Liver (tissue), 9 donors: ENCODE data around the gene PRSS27. TPM values are rescaled to one million over a fixed set of nuclear protein-coding genes. Genes with fewer than 3 reads are reported as not detected.
"Not testable (repeated sequence)": the region's sequence is repeated elsewhere in the genome, so short reads cannot be mapped to it uniquely, and the experiment has no call there.

ENCODE experiments used
- DNase-seq: peaks from one replicate; pipeline ENCODE4 v3.0.0-alpha.2; 2017; ENCODE audit warnings: low spot score
- H3K27ac ChIP-seq, 2 donors: one replicate each; pipeline ENCODE4 v1.7.0; 2013; ENCODE audit warnings: inconsistent platforms in 2 of 2, low read length in 2 of 2, control low read depth in 1 of 2, low read depth in 1 of 2, mild to moderate bottlenecking in 1 of 2
- H3K27me3 ChIP-seq, 4 donors: one replicate each; pipeline versions ENCODE4 v1.6.1 to v1.7.0; 2013; ENCODE audit warnings: low read length in 3 of 4, inconsistent platforms in 1 of 4, mild to moderate bottlenecking in 1 of 4, moderate library complexity in 1 of 4; ENCODE audit not compliant: control insufficient read depth in 4 of 4, insufficient read depth in 4 of 4
- H3K36me3 ChIP-seq, 4 donors: one replicate each; pipeline versions ENCODE4 v1.6.1 to v1.7.0; 2013; ENCODE audit warnings: low read length in 3 of 4, mild to moderate bottlenecking in 3 of 4, low read depth in 1 of 4, moderate library complexity in 1 of 4; ENCODE audit not compliant: control insufficient read depth in 4 of 4, insufficient read depth in 3 of 4
- H3K4me1 ChIP-seq, 4 donors: one replicate each; pipeline versions ENCODE4 v1.6.1 to v1.7.0; 2013; ENCODE audit warnings: low read length in 3 of 4, mild to moderate bottlenecking in 3 of 4, moderate library complexity in 1 of 4; ENCODE audit not compliant: control insufficient read depth in 4 of 4, insufficient read depth in 4 of 4
- H3K4me3 ChIP-seq, 3 donors: one replicate each; pipeline versions ENCODE4 v1.6.1 to v1.7.0; 2013; ENCODE audit warnings: low read length in 3 of 3, control low read depth in 1 of 3, low read depth in 1 of 3, mild to moderate bottlenecking in 1 of 3
- H3K9ac ChIP-seq, 2 donors: one replicate each; pipeline ENCODE4 v1.7.0; 2013; ENCODE audit warnings: low read length in 2 of 2, mild to moderate bottlenecking in 2 of 2, moderate library complexity in 2 of 2, control low read depth in 1 of 2, low read depth in 1 of 2
- H3K9me3 ChIP-seq, 4 donors: one replicate each; pipeline versions ENCODE4 v1.6.1 to v1.7.0; 2013; ENCODE audit warnings: low read length in 3 of 4; ENCODE audit not compliant: control insufficient read depth in 4 of 4
- EGR1 ChIP-seq, 2 donors: IDR thresholded peaks; 2 replicates each; pipeline ENCODE4 v1.6.1; 2016 to 2018; ENCODE audit warnings: antibody characterized with exemption in 2 of 2, low read depth in 2 of 2
- FOXA1 ChIP-seq: IDR thresholded peaks from 2 replicates; pipeline ENCODE4 v1.6.1; 2016; ENCODE audit warnings: antibody characterized with exemption
- JUND ChIP-seq, 2 donors: IDR thresholded peaks; 2 replicates each; pipeline ENCODE4 v1.6.1; 2016; ENCODE audit warnings: antibody characterized with exemption in 2 of 2
- RXRA ChIP-seq, 2 donors: IDR thresholded peaks; 2 replicates each; pipeline ENCODE4 v1.6.1; 2017 to 2018; ENCODE audit warnings: antibody characterized with exemption in 2 of 2, mild to moderate bottlenecking in 1 of 2
- YY1 ChIP-seq: IDR thresholded peaks from 2 replicates; pipeline ENCODE4 v1.6.1; 2016; ENCODE audit warnings: antibody characterized with exemption, mild to moderate bottlenecking
- WGBS: extraction: QIAGEN DNeasy Blood & Tissue Kit; methylation state at CpG from one replicate; pipeline ENCODE4 v1.1.7; 2013; 5-methylcytosine and 5-hydroxymethylcytosine counted together
- polyA plus RNA-seq, 2 donors: library from polyadenylated mRNA; stranded (reverse) in 1 of 2; unstranded in 1 of 2; fragments of 200-250 nt in 1 of 2; fragments of >200 nt in 1 of 2; fragmentation: Nextera tagmentation in 1 of 2; extraction: Ambion mirVana in 1 of 2; gene quantifications; one replicate each; pipeline versions ENCODE4 v1.2.1 to v1.2.3, GENCODE V29; 2013 to 2015
- total RNA-seq, 2 donors: library from RNA; depleted of rRNA; stranded (reverse); fragments of >200 nt; gene quantifications; one replicate each; pipeline ENCODE4 v1.2.3, GENCODE V29; 2014
- TF ChIP-seq, protein P1 (sequence below): fragments of 150-350 bp; IDR thresholded peaks from 2 replicates; pipeline ENCODE4 v1.5.1; 2017; ENCODE audit warnings: improper control_type of control experiment, low read depth, low read length; ENCODE audit not compliant: missing input control
- TF ChIP-seq, protein P2 (sequence below): IDR thresholded peaks from 2 replicates; pipeline ENCODE4 v1.6.1; 2016; ENCODE audit warnings: antibody characterized with exemption
- TF ChIP-seq, protein P3 (sequence below): IDR thresholded peaks from 2 replicates; pipeline ENCODE4 v1.6.1; 2016; ENCODE audit warnings: antibody characterized with exemption, mild to moderate bottlenecking
- TF ChIP-seq, protein P4 (sequence below): IDR thresholded peaks from 2 replicates; pipeline ENCODE4 v1.6.1; 2016; ENCODE audit warnings: antibody characterized with exemption
- donor health status: healthy.
- donor health status: healthy.
- donor health status: healthy.
- donor health status: healthy.
- donor health status: healthy.

The PRSS27 gene
- total and polyA plus RNA-seq, 4 donors = 0.05 to 1.5 (median 0.22) TPM; not detected in 1

DNA sequence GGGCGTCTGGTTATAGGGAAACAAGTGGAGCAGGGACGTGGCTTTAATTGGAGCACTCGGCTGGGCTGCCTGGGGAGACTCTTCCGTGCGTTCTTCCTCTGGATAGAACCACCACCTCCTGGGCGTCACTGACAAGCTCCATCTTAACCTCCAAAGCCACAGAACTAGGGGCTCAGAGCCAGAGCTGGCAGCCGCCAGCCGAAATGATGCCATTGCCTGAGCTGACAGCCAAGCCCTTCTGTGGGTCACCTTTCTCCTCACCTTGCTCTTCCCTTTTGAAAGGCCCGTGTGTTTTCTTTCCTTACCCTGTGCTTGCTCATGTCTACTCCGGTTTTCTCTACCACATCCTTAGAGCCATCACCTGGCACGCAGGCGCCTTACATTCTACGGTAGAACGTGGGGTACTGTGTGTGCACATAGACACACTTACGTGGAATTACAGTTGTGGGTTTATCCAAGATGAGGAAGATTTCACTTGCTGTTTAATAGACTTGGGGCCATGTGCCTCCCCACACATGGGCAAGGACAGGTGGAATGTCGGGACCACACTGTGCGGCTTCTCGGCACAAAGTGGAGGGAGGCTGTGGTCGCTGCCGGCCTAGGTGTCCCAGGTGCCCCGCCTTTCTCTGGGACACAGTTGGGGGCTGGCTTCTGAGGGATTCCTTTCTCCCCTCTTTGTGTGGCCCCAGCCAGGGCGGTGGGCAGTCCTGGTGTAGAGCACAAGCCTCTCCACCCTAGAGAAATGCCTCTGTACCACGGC is 41.6 kb downstream of the PRSS27 start:
- WGBS = 90% methylated on average over 17 of the region's 23 CpGs
- not testable (repeated sequence) for H3K36me3 ChIP-seq, H3K9me3 ChIP-seq, H3K27me3 ChIP-seq, DNase-seq, H3K27ac ChIP-seq, H3K4me3 ChIP-seq, H3K9ac ChIP-seq
- peaks cover 3 to 11% (median 7%) of the 10 kb centered on the region in 4 donors for H3K4me1 ChIP-seq

DNA sequence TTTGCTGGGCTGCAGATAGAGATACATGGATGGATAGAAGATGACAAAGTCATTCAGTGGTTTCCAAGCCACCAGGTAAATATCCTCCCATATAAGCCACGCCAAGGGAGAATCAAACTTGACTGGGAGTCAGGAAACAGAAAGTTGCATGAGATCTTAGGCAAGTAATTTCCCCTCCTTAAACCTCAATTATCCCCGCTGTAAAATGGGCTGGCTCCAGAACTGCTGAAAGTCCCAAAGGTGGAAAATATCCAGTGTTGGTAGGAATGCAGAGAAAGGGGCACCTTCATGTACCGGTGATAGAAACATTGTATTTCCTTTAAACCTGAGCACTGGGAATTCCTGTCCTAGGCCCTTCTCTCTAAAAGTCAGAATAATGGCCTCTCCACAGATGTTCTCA is 43.1 kb downstream of the PRSS27 start:
- DNase-seq, H3K9ac ChIP-seq, H3K27me3 ChIP-seq, H3K4me3 ChIP-seq, H3K36me3 ChIP-seq, H3K27ac ChIP-seq, H3K9me3 ChIP-seq: not testable (repeated sequence)
- WGBS = 95% methylated on average over 3 of the region's 3 CpGs
- H3K4me1 ChIP-seq = peaks cover 5 to 13% (median 9%) of the 10 kb centered on the region in 4 donors

DNA sequence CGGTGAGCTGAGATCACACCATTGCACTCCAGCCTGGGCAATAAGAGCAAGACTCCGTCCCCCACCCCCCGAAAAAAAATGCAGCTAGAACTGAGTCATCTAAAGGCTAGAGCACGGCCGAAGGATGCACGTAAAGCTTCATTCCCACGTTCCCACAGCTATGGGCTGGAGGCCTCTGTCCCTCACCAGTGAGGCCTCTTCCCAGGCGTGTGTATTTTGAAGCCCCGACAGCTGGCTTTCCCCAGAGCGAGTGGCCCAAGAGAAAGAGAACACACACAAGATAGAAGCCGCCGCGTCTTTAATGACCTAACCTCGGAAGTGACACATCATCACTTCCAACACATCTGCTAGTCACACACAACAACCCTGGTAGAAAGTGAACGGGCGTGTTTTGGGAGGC is 44.3 kb downstream of the PRSS27 start:
- DNase-seq = no peak
- Histone ChIP-seq H3K27ac (no peak overlapping the region), H3K9ac (no peak overlapping the region), H3K4me3 (no peak overlapping the region), H3K9me3 (no peaks in the 10 kb centered on the region), H3K4me1 (peaks cover 5 to 15% (median 11%) of the 10 kb centered on the region in 4 donors), H3K27me3 (no peaks in the 10 kb centered on the region), H3K36me3 (no peaks in the 10 kb centered on the region)
- TF ChIP-seq, protein P1, sequence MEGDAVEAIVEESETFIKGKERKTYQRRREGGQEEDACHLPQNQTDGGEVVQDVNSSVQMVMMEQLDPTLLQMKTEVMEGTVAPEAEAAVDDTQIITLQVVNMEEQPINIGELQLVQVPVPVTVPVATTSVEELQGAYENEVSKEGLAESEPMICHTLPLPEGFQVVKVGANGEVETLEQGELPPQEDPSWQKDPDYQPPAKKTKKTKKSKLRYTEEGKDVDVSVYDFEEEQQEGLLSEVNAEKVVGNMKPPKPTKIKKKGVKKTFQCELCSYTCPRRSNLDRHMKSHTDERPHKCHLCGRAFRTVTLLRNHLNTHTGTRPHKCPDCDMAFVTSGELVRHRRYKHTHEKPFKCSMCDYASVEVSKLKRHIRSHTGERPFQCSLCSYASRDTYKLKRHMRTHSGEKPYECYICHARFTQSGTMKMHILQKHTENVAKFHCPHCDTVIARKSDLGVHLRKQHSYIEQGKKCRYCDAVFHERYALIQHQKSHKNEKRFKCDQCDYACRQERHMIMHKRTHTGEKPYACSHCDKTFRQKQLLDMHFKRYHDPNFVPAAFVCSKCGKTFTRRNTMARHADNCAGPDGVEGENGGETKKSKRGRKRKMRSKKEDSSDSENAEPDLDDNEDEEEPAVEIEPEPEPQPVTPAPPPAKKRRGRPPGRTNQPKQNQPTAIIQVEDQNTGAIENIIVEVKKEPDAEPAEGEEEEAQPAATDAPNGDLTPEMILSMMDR = no peak
- TF ChIP-seq EGR1 (IDR thresholded peaks at IDR 0.05; ENCODE audit: low read depth in 2 of 2) (no peak), JUND (IDR thresholded peaks at IDR 0.05) (no peak), FOXA1 (no peak), YY1 (no peak), RXRA (IDR thresholded peaks at IDR 0.05) (no peak)
- TF ChIP-seq, protein P2, sequence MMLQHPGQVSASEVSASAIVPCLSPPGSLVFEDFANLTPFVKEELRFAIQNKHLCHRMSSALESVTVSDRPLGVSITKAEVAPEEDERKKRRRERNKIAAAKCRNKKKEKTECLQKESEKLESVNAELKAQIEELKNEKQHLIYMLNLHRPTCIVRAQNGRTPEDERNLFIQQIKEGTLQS = no peak
- TF ChIP-seq, protein P3, sequence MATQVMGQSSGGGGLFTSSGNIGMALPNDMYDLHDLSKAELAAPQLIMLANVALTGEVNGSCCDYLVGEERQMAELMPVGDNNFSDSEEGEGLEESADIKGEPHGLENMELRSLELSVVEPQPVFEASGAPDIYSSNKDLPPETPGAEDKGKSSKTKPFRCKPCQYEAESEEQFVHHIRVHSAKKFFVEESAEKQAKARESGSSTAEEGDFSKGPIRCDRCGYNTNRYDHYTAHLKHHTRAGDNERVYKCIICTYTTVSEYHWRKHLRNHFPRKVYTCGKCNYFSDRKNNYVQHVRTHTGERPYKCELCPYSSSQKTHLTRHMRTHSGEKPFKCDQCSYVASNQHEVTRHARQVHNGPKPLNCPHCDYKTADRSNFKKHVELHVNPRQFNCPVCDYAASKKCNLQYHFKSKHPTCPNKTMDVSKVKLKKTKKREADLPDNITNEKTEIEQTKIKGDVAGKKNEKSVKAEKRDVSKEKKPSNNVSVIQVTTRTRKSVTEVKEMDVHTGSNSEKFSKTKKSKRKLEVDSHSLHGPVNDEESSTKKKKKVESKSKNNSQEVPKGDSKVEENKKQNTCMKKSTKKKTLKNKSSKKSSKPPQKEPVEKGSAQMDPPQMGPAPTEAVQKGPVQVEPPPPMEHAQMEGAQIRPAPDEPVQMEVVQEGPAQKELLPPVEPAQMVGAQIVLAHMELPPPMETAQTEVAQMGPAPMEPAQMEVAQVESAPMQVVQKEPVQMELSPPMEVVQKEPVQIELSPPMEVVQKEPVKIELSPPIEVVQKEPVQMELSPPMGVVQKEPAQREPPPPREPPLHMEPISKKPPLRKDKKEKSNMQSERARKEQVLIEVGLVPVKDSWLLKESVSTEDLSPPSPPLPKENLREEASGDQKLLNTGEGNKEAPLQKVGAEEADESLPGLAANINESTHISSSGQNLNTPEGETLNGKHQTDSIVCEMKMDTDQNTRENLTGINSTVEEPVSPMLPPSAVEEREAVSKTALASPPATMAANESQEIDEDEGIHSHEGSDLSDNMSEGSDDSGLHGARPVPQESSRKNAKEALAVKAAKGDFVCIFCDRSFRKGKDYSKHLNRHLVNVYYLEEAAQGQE = no peak
- TF ChIP-seq, protein P4, sequence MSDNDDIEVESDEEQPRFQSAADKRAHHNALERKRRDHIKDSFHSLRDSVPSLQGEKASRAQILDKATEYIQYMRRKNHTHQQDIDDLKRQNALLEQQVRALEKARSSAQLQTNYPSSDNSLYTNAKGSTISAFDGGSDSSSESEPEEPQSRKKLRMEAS = no peak
- WGBS = 82% methylated on average over 16 of the region's 16 CpGs
